Smooth muscle cell (in vitro differentiated cells): ENCODE measurements around the gene KCNH6. TPM values are rescaled to one million over a fixed set of nuclear protein-coding genes. Genes with fewer than 3 reads are reported as not detected.

Experiments used
- DNase-seq: peaks from one replicate; lab custom pipeline; 2025; ENCODE audit not compliant: unreplicated experiment; lab: John Stamatoyannopoulos, UW
- H2AFZ ChIP-seq: fragments of 200-600 bp; sonication (generic); 2 replicates; pipeline ENCODE4 v1.6.0; 2016; ENCODE audit warnings: antibody characterized with exemption, low read depth, mild to moderate bottlenecking
- H3F3A ChIP-seq: fragments of 200-600 bp; sonication (generic); 2 replicates; pipeline ENCODE4 v1.6.0; 2017; ENCODE audit warnings: antibody characterized with exemption, low read depth
- H3K27ac ChIP-seq: fragments of 200-600 bp; sonication (generic); 2 replicates; pipeline ENCODE4 v1.5.1; 2016; ENCODE audit warnings: low read depth, mild to moderate bottlenecking
- H3K27me3 ChIP-seq: fragments of 200-600 bp; sonication (generic); 2 replicates; pipeline ENCODE4 v1.6.1; 2016; ENCODE audit warnings: low read depth, mild to moderate bottlenecking
- H3K36me3 ChIP-seq: fragments of 200-600 bp; sonication (generic); 2 replicates; pipeline ENCODE4 v1.5.1; 2016; ENCODE audit warnings: low read depth
- H3K4me1 ChIP-seq: fragments of 200-600 bp; sonication (generic); 2 replicates; pipeline ENCODE4 v1.5.1; 2016; ENCODE audit warnings: low read depth
- H3K4me2 ChIP-seq: fragments of 200-600 bp; sonication (generic); 2 replicates; pipeline ENCODE4 v1.6.0; 2016; ENCODE audit warnings: mild to moderate bottlenecking
- H3K4me3 ChIP-seq: fragments of 200-600 bp; sonication (generic); 2 replicates; pipeline ENCODE4 v1.5.1; 2016; ENCODE audit warnings: mild to moderate bottlenecking
- H3K79me2 ChIP-seq: fragments of 200-600 bp; sonication (generic); 2 replicates; pipeline ENCODE4 v1.6.0; 2016; ENCODE audit warnings: low read depth, mild to moderate bottlenecking
- H3K9ac ChIP-seq: fragments of 200-600 bp; sonication (generic); 2 replicates; pipeline ENCODE4 v1.6.0; 2016; ENCODE audit warnings: low read depth
- H3K9me3 ChIP-seq: fragments of 200-600 bp; sonication (generic); replicated peaks from 2 replicates; pipeline ENCODE4 v1.5.1; 2016; ENCODE audit warnings: low read depth
- H4K20me1 ChIP-seq: fragments of 200-600 bp; sonication (generic); 2 replicates; pipeline ENCODE4 v1.6.0; 2016; ENCODE audit warnings: low read depth
- CTCF ChIP-seq: fragments of 200-600 bp; sonication (generic); IDR thresholded peaks from 2 replicates; pipeline ENCODE4 v1.5.1; 2017; ENCODE audit warnings: borderline replicate concordance, mild to moderate bottlenecking, antibody characterized with exemption; ENCODE audit not compliant: insufficient read depth, poor library complexity, severe bottlenecking
- whole genome bisulfite sequencing: methylation state at CpG from one replicate; pipeline ENCODE4 v1.1.7; 2016; ENCODE audit warnings: low lambda C conversion rate; 5-methylcytosine and 5-hydroxymethylcytosine counted together
- polyA plus RNA-seq: library from polyadenylated mRNA; unstranded; fragments of >200 nt; fragmentation: Nextera tagmentation; extraction: Ambion mirVana; gene quantifications from 2 replicates; pipeline ENCODE4 v1.2.1, GENCODE V29; 2016
- total RNA-seq: library from RNA; depleted of rRNA; stranded (reverse); fragments of >200 nt; gene quantifications from 2 replicates; pipeline ENCODE4 v1.2.3, GENCODE V29; 2014

Gene KCNH6
- total and polyA plus RNA-seq, 2 experiments from 2014 or later, result not detected

DNA sequence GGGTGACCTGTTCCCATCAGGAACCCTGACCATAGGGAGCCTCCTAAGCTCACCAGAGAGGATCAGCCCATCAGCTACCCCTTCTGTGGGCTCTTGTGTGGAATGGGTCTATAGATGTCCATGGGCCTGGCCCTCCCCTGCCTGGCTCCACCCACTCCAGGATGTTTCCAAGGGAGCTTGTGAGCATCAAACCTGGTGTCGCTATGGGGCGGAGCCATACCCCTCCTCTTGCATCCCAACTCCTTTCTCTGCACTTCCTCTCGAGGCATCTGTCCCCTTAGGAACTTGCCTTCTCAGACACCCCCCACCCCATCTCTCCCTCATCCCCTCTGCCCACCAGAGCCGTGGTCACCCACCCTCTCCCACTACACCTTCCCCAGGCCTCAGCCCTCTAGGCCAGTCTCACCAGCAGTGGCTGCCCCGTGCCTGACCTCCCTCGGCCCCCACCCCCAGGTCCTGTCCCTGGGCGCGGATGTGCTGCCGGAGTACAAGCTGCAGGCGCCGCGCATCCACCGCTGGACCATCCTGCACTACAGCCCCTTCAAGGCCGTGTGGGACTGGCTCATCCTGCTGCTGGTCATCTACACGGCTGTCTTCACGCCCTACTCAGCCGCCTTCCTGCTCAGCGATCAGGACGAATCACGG, 10.4 kb downstream of the KCNH6 start:
- no peaks in the 10 kb centered on the region for H3F3A ChIP-seq
- H3K4me2 ChIP-seq, result no peak overlapping the region
- no peak overlapping the region for H2AFZ ChIP-seq
- H3K4me1 ChIP-seq, result no peaks in the 10 kb centered on the region
- H3K27ac ChIP-seq, result no peak overlapping the region
- peaks cover 12% of the 10 kb centered on the region for H3K27me3 ChIP-seq
- 92% methylated on average over 19 of the region's 20 CpGs for WGBS
- no peak for TF ChIP-seq CTCF
- H3K4me3 ChIP-seq, result no peak overlapping the region
- H3K9me3 ChIP-seq, result no peaks in the 10 kb centered on the region
- no peaks in the 10 kb centered on the region for H3K36me3 ChIP-seq
- H3K79me2 ChIP-seq, result no peaks in the 10 kb centered on the region
- no peak for DNase-seq
- no peak overlapping the region for H3K9ac ChIP-seq
- H4K20me1 ChIP-seq, result no peaks in the 10 kb centered on the region

GRCh38 chr17:63534078-63534570, 11.0 kb downstream of the KCNH6 start:
- Histone ChIP-seq H3K9me3 (no peaks in the 10 kb centered on the region), H3K4me2 (no peak overlapping the region), H3K9ac (no peak overlapping the region), H3K27ac (no peak overlapping the region), H3K4me3 (no peak overlapping the region), H2AFZ (no peak overlapping the region), H3F3A (no peaks in the 10 kb centered on the region), H3K79me2 (no peaks in the 10 kb centered on the region), H3K36me3 (no peaks in the 10 kb centered on the region), H4K20me1 (no peaks in the 10 kb centered on the region), H3K27me3 (peaks cover 18% of the 10 kb centered on the region), H3K4me1 (no peaks in the 10 kb centered on the region)
- TF ChIP-seq CTCF, result no peak
- no peak for DNase-seq
- WGBS, result 95% methylated on average over 17 of the region's 17 CpGs

- Histone ChIP-seq H3K4me2 (no peak overlapping the region), H3K27ac (no peak overlapping the region), H3K36me3 (no peaks in the 10 kb centered on the region), H3K4me1 (no peaks in the 10 kb centered on the region), H3K9ac (no peak overlapping the region), H3K4me3 (no peak overlapping the region), H4K20me1 (no peaks in the 10 kb centered on the region), H3F3A (no peaks in the 10 kb centered on the region), H3K79me2 (no peaks in the 10 kb centered on the region), H3K27me3 (peaks cover 22% of the 10 kb centered on the region), H3K9me3 (no peaks in the 10 kb centered on the region), H2AFZ (no peak overlapping the region)
- no peak for TF ChIP-seq CTCF
- WGBS, result 92% methylated on average over 12 of the region's 13 CpGs
- DNase-seq, result no peak
Measured at GRCh38 chr17:63534816-63535455, 11.8 kb downstream of the KCNH6 start.
